OCI-LY7 (cell line): ENCODE results near the gene JOSD2. TPM values are rescaled to one million over a fixed set of nuclear protein-coding genes. Genes with fewer than 3 reads are reported as not detected.

ENCODE experiments used
- BruUV-seq: library from RNA; stranded (reverse); fragments of 400-500 nt; replicated peaks from 2 replicates; lab custom pipeline; 2021; lab: Mats Ljungman, UMichigan
- CTCF ChIA-PET: fragments of 300-600 bp; sonication (Branson Sonifier 250); formaldehyde crosslinking; loops from one replicate; lab custom pipeline; 2022; ENCODE audit warnings: antibody characterized with exemption; ENCODE audit not compliant: unreplicated experiment; lab: Charles Lee
- POLR2A ChIA-PET: fragments of 300-600 bp; sonication (Branson Sonifier 250); formaldehyde crosslinking; loops from one replicate; lab custom pipeline; 2022; ENCODE audit warnings: antibody characterized with exemption; lab: Charles Lee
- DNase-seq: peaks from one replicate; pipeline ENCODE4 v3.0.0-alpha.2; 2015; ENCODE audit warnings: low spot score
- H2AFZ ChIP-seq: fragments of 200-600 bp; sonication (generic), shearing (Covaris generic); 2 replicates; pipeline ENCODE4 v1.6.1; 2014; ENCODE audit warnings: mild to moderate bottlenecking, antibody characterized with exemption, low read length, moderate library complexity
- H3K27ac ChIP-seq: fragments of 200-600 bp; sonication (generic); 2 replicates; pipeline ENCODE4 v1.5.1; 2014; ENCODE audit warnings: mixed run types, low read depth, mild to moderate bottlenecking, moderate library complexity, low read length, inconsistent platforms; ENCODE audit not compliant: poor library complexity, severe bottlenecking
- H3K36me3 ChIP-seq: fragments of 200-600 bp; sonication (generic); 2 replicates; pipeline ENCODE4 v1.6.1; 2014; ENCODE audit warnings: mild to moderate bottlenecking, antibody characterized with exemption, low read length, moderate library complexity, mixed read lengths; ENCODE audit not compliant: insufficient read depth
- H3K4me1 ChIP-seq: fragments of 200-600 bp; sonication (generic); 2 replicates; pipeline ENCODE4 v1.5.1; 2014; ENCODE audit warnings: mild to moderate bottlenecking, low read length; ENCODE audit not compliant: insufficient read depth, poor library complexity, severe bottlenecking
- H3K4me2 ChIP-seq: fragments of 200-600 bp; sonication (generic); 2 replicates; pipeline ENCODE4 v1.6.1; 2014; ENCODE audit warnings: mild to moderate bottlenecking, low read length
- H3K4me3 ChIP-seq: fragments of 200-600 bp; sonication (generic); 2 replicates; pipeline ENCODE4 v1.5.1; 2014; ENCODE audit warnings: mild to moderate bottlenecking, low read depth, low read length; ENCODE audit not compliant: poor library complexity, severe bottlenecking
- H3K79me2 ChIP-seq: fragments of 200-600 bp; sonication (generic); 2 replicates; pipeline ENCODE4 v1.6.1; 2016; ENCODE audit warnings: low read depth, mild to moderate bottlenecking, low read length, moderate library complexity, mixed read lengths; ENCODE audit not compliant: insufficient read depth
- H3K9me2 ChIP-seq: fragments of 200-600 bp; sonication (generic); 2 replicates; pipeline ENCODE4 v1.6.1; 2016; ENCODE audit warnings: mild to moderate bottlenecking, low read length, mixed read lengths; ENCODE audit not compliant: insufficient read depth
- H3K9me3 ChIP-seq: fragments of 200-600 bp; sonication (generic); 2 replicates; pipeline ENCODE4 v1.6.1; 2014; ENCODE audit warnings: mild to moderate bottlenecking, mixed run types, low read length, mixed read lengths
- H4K20me1 ChIP-seq: fragments of 200-600 bp; sonication (generic); 2 replicates; pipeline ENCODE4 v1.6.1; 2014; ENCODE audit warnings: mild to moderate bottlenecking, antibody characterized with exemption, low read length, moderate library complexity, mixed read lengths; ENCODE audit not compliant: insufficient read depth
- CTCF ChIP-seq: fragments of 200-600 bp; sonication (generic); conservative IDR thresholded peaks from 2 replicates; pipeline ENCODE4 v1.5.1; 2014; ENCODE audit warnings: mild to moderate bottlenecking, antibody characterized with exemption, low read length, moderate library complexity, mixed read lengths
- EZH2phosphoT487 ChIP-seq: fragments of 200-600 bp; sonication (generic); IDR thresholded peaks from 2 replicates; pipeline ENCODE4 v1.6.1; 2018; ENCODE audit warnings: low read depth, borderline replicate concordance, mild to moderate bottlenecking, mixed run types, antibody characterized with exemption, low read length, moderate library complexity, mixed read lengths
- intact Hi-C: fragments of 100-400 bp; cut with micrococcal nuclease; formaldehyde crosslinking; loops from one replicate; pipeline ENCODE4 v1.10.0; 2022; ENCODE audit not compliant: unreplicated experiment
- total RNA-seq, 2 experiments: library from RNA; depleted of rRNA in 1 of 2; stranded (reverse); fragments of >200 nt in 1 of 2; shearing (Covaris generic) in 1 of 2; gene quantifications; 2 replicates each; pipeline ENCODE4 v1.2.3, GENCODE V29; 2014 to 2022

JOSD2 gene
- total RNA-seq, 2 experiments from 2014 or later: 13.0 to 17.8 TPM

- TF ChIP-seq CTCF (no peak), EZH2phosphoT487 (no peak)
- Histone ChIP-seq H3K4me3 (no peak overlapping the region), H4K20me1 (no peaks in the 10 kb centered on the region), H3K4me1 (peaks cover 11% of the 10 kb centered on the region), H3K9me3 (no peaks in the 10 kb centered on the region), H3K9me2 (no peaks in the 10 kb centered on the region), H3K4me2 (no peak overlapping the region), H3K36me3 (no peaks in the 10 kb centered on the region), H3K79me2 (no peaks in the 10 kb centered on the region), H2AFZ (no peak overlapping the region), H3K27ac (no peak overlapping the region)
- POLR2A ChIA-PET: no interaction called here
- no TSS peak for BruUV-seq
- CTCF ChIA-PET: no interaction called here
- DNase-seq: no peak
- intact Hi-C loops: no loop called here
Measured at GRCh38 chr19:50496189-50497021, 14.6 kb downstream of the JOSD2 start.

- intact Hi-C loops: no loop called here
- no peak overlapping the region for H3K27ac ChIP-seq
- no TSS peak for BruUV-seq
- no peak for DNase-seq
- no peaks in the 10 kb centered on the region for H3K79me2 ChIP-seq
- peaks cover 2% of the 10 kb centered on the region for H3K4me1 ChIP-seq
- no peak overlapping the region for H3K4me3 ChIP-seq
- TF ChIP-seq CTCF (no peak), EZH2phosphoT487 (no peak)
- H3K4me2 ChIP-seq: no peak overlapping the region
- H4K20me1 ChIP-seq: no peaks in the 10 kb centered on the region
- H3K9me2 ChIP-seq: no peaks in the 10 kb centered on the region
- H3K36me3 ChIP-seq: no peaks in the 10 kb centered on the region
- POLR2A ChIA-PET: no interaction called here
- CTCF ChIA-PET: no interaction called here
- no peak overlapping the region for H2AFZ ChIP-seq
- no peaks in the 10 kb centered on the region for H3K9me3 ChIP-seq
Measured at GRCh38 chr19:50495020-50495531, 15.9 kb downstream of the JOSD2 start.
